Measurements from ENCODE around the gene CSAD.

DNA sequence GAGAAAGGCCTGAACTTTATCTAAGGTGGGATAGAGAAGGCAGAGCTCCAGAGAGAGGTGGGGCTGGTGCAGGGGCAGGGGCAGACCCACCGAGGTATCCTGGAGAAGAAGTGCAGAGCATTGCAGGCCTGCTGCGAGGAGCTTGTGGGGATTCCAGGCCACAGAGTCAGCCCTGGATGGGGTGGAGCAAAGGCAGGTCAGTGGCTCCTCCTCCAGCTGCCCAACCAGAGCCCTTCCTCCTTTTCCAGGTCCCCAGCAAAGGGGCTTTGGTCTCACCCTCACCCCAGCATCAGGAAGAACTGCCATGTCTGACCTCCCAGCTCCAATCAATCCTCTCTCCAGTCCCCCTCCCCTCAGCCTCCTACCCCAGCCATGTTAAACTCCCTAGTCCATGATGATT lies 20.1 kb downstream of the CSAD start:
- TF ChIP-seq ZNF565 (CRISPR knock-in tag; conservative IDR thresholded peaks at IDR 0.05; ENCODE audit: low read depth) = no peak
- no peak for TF ChIP-seq ZC3H10 (CRISPR knock-in tag; IDR thresholded peaks at IDR 0.05)

Measured in SK-N-SH treated with all-trans-retinoic acid at 6 μM for 48 hours (cell line).